ENCODE data around the gene ZNF888. TPM values are rescaled to one million over a fixed set of nuclear protein-coding genes. Genes with fewer than 3 reads are reported as not detected.

ZNF888 gene
- total RNA-seq = 3.4 and 5.2 TPM in 2 replicates

DNA sequence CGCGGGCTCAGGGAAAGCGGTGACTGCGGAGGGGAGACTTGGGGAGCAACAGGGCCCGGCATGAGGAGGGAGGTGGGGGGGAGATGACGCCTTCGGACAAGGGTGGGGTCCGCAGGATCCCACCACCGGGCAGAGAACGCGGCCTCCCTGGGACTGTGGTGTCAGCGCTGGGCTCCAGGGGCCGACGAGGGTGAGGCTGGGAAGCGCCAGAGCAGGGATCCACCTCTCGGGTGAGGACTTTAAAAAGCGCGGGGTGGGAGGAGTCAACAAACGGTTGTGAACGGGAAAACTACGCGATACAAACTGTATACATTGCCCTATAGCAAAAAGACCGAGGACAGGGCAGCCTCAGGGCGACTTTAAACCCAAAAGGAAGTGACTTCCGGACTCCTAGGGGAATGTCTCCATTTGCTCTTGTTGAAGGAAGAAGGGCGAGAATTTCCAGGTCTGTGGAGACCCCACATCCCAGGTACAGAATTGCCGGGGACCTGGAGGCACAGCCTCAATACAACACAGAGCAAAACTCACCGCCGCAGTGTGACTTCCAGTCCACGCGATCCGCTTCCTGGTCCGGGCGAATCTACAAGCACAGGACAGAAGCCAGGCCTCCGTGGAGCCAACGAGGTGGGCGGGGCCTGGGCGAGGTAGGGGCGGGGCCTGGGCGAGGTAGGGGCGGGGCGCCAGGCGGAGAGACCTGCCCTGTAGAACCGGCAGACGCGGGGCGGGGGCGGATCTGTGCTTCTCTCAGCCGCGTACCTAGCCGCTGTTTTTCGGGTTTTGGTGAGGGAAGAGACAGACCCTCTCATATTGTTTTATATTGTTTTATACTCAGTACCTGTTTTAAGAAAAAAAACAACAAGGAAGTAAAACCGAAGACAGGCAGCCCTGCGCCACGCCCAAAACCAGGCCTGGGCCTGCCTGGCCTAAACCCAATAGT lies at the start of gene ZNF888:
TSS of gene ZNF888 (minus strand) at position 588 of the 937 bp plus-strand sequence. CDS start 5,555 bp downstream, outside the sequence.

GRCh38 chr19:52962394-52963246 lies 39.4 kb upstream of the ZNF888 start, which contains the start of gene ZNF816:
Gene ZNF816, minus strand, starts transcription at chr19:52962881. Its CDS starts 6,792 bp downstream, at chr19:52956089.

DNA sequence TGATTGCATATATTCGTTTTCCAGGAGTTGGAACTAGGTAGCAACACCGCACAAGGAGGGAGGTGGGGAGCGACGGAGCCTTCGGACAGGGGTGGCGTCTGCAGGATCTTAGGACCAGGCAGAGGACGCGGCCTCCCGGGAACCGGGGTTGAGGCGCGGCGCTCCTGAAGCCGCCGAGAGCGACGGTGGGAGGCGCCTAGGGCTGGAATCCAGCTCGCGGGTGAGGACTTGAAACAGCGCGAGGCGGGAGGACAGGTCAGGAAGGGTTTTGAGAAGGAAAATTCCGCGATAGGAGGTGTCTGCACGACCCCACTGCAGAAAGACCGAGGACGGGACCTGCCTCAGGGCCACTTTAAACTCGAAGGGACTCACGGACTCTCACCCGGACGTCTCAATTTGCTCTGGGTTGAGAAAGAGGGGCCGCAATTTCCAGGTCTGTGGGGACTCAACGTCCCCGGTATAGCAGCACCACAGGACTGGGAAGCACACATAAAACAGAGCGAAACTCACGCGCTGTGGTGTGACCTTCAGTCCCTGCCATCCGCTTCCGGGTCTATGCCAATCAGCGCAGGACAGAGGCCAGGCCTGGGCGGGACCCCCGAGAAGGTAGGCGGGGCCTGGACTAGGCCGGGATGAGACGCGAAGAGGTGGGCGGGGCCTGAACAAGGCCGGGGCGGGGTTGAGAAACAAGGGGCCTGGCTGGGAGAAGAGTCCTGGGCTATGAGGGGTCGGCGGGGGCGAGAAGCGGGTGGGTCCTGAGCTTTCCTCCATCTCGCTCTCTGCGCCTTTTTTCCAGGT lies 25.9 kb downstream of the ZNF888 start, which contains the start of gene ZNF320:
TSS of gene ZNF320 (minus strand) at position 498 of the 798 bp plus-strand sequence. CDS start 7,380 bp downstream, outside the sequence.

DNA sequence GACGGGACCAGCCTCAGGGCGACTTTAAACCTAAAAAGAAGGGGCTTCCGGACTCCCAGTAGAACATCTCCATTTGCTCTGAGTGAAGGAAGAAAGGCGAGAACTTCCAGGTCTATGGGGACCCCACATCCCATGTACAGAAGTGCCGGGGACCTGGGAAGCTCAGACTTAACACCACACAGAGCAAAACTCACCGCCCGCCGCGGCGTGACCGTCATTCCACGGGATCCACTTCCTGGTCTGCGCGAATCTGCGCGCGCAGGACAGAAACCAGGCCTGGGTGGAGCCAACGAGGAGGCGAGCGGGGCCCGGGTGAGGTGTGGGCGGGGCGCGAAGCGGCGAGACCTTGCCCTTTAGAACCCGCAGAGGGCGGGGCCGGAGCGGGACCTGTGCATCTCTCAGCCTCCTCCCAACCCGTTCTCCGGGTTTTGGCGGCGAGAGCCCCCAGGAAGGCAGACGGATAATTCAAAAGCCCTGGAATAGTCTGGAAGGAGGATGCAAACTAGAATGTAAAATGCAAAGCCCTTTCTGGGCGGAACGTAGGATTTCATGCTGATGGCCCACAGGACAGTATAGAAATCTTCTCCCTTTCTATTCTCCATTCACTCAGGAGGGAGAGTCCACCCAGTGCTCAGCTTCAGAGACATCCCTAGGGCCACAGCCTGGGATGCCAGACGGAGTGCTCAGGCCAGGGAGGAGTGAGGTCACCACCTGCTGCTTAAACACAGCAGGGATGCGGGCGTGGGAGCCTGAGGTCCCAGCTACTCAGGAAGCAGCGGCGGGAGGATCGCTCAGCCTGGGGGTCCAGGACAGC lies 65.6 kb downstream of the ZNF888 start, which contains the start of gene ZNF468:
TSS of gene ZNF468 (minus strand) at position 242 of the 814 bp plus-strand sequence. CDS start 3,347 bp downstream, outside the sequence.

Other genes with a start within 250 kb of the ZNF888 start
- gene ZNF611, start 188.4 kb downstream of the ZNF888 start, total RNA-seq = 6.2 and 15.4 TPM in 2 replicates
- 1.8 and 5.6 TPM in 2 replicates for gene ZNF600, start 136.6 kb downstream of the ZNF888 start, total RNA-seq
- gene ZNF28, start 101.8 kb downstream of the ZNF888 start, total RNA-seq = 8.7 and 26.9 TPM in 2 replicates
- gene ZNF468, start 65.8 kb downstream of the ZNF888 start, total RNA-seq = 11.3 and 22.0 TPM in 2 replicates
- 5.7 and 11.3 TPM in 2 replicates for gene ZNF320, start 25.8 kb downstream of the ZNF888 start, total RNA-seq
- 6.3 and 9.4 TPM in 2 replicates for gene ZNF816, start 39.5 kb upstream of the ZNF888 start, total RNA-seq
- not detected in 2 replicates for gene ERVV-1, start 90.5 kb upstream of the ZNF888 start, total RNA-seq
- gene ERVV-2, start 121.3 kb upstream of the ZNF888 start, total RNA-seq = not detected in 2 replicates
- gene ZNF160, start 180.0 kb upstream of the ZNF888 start, total RNA-seq = 11.7 and 28.2 TPM in 2 replicates
- gene ZNF415, start 209.5 kb upstream of the ZNF888 start, total RNA-seq = 2.3 and 2.9 TPM in 2 replicates
- 5.7 and 8.3 TPM in 2 replicates for gene ZNF347, start 235.6 kb upstream of the ZNF888 start, total RNA-seq

Measured in bladder microvascular endothelial cell (primary cell).